AG04449 (cell line): Measurements from ENCODE around the gene BMPR1B.

ENCODE experiments used
- CTCF ChIA-PET: fragments of 350-600 bp; formaldehyde crosslinking; extraction: SDS; loops from one replicate; lab custom pipeline; 2021; ENCODE audit warnings: antibody characterized with exemption; lab: Yijun Ruan, JAX
- POLR2A ChIA-PET: fragments of 400-600, 350-600 bp; formaldehyde crosslinking; extraction: SDS; loops from one replicate; lab custom pipeline; 2020; ENCODE audit warnings: antibody characterized with exemption, inconsistent platforms; lab: Yijun Ruan, JAX
- DNase-seq: peaks from one replicate; pipeline ENCODE4 v3.0.0-alpha.2; 2010; ENCODE audit warnings: low read depth, low spot score
- H3K4me3 ChIP-seq: 2 replicates; pipeline ENCODE4 v1.5.1; 2011; ENCODE audit warnings: low read depth, mild to moderate bottlenecking, control low read depth, low read length
- TF ChIP-seq, protein P1 (sequence below): IDR thresholded peaks from one replicate; pipeline ENCODE4 v1.5.1; 2011; ENCODE audit warnings: mild to moderate bottlenecking, moderate library complexity, low read length, control low read depth, inconsistent platforms; ENCODE audit not compliant: insufficient read depth; ENCODE audit errors: missing control alignments

BMPR1B gene

DNA sequence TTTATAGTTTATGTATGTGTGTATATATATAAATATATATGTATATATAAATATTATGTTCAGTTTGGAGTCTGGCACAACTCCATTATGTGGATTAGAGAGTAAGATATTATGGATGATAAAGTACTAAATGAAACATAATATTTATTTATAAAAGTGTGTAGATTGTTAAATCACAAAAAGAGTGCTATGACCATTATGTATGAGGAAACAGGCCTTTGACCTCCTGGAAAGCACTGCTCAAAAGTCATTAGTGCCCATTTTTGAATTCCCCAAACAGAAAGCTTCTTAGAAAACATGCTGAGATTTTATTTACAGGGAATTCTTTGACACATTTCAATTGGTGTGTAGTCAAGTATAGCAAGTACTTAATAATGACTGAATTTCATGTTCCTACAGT lies 399.8 kb downstream of the BMPR1B start:
- ChIA-PET POLR2A (no interaction called here), CTCF (interaction anchor here (2.2 kb wide), 1 partner anchor 15 kb away, joined by 10 read pairs; no protein-coding TSS in a partner anchor)
- no peak for DNase-seq
- TF ChIP-seq, protein P1, sequence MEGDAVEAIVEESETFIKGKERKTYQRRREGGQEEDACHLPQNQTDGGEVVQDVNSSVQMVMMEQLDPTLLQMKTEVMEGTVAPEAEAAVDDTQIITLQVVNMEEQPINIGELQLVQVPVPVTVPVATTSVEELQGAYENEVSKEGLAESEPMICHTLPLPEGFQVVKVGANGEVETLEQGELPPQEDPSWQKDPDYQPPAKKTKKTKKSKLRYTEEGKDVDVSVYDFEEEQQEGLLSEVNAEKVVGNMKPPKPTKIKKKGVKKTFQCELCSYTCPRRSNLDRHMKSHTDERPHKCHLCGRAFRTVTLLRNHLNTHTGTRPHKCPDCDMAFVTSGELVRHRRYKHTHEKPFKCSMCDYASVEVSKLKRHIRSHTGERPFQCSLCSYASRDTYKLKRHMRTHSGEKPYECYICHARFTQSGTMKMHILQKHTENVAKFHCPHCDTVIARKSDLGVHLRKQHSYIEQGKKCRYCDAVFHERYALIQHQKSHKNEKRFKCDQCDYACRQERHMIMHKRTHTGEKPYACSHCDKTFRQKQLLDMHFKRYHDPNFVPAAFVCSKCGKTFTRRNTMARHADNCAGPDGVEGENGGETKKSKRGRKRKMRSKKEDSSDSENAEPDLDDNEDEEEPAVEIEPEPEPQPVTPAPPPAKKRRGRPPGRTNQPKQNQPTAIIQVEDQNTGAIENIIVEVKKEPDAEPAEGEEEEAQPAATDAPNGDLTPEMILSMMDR = no peak
- no peak overlapping the region for H3K4me3 ChIP-seq

DNA sequence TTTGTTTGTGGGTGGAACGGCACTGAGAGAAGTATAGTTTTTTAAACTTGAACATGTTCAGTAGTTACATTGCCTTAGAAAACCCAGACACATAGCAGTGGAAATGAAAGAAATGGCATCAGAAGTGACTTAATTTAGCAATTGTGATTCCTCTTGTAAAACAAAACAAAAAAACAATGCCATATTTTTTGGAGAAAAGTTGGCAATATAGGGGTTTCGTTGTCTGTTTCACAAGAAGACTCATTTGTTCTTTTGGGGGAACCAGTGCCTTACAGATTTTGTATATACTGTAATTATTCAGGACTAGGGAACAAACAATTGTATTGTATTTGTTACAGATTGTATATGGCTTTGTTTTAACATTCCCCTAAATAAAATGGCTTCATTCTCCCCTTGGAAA lies 400.3 kb downstream of the BMPR1B start:
- TF ChIP-seq, protein P1 = no peak
- DNase-seq = no peak
- POLR2A ChIA-PET = no interaction called here
- H3K4me3 ChIP-seq = no peak overlapping the region
- CTCF ChIA-PET = interaction anchor here (2.2 kb wide), 1 partner anchor 15 kb away, joined by 10 read pairs; no protein-coding TSS in a partner anchor

DNA sequence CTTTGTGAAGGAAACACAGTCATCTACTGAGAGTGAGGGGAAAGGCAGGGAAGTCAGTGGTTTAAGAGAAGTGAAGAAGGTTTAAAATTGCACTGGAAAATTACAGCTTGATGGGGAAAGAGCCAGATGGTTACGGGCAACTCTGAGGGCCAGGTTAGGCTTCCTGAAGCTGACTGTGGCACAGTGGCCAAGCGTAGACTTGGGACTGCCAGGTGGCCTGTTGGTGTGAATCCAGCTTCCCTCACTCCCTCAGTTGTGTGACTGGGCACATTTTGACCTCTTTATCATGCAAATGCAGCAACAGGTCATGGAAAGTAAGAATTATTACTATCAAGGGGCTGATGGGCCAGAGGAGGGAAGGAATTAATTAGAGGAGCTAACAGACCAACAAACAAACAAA lies 400.9 kb downstream of the BMPR1B start:
- H3K4me3 ChIP-seq = no peak overlapping the region
- no peak for DNase-seq
- POLR2A ChIA-PET = no interaction called here
- CTCF ChIA-PET = no interaction called here
- TF ChIP-seq, protein P1 = no peak

DNA sequence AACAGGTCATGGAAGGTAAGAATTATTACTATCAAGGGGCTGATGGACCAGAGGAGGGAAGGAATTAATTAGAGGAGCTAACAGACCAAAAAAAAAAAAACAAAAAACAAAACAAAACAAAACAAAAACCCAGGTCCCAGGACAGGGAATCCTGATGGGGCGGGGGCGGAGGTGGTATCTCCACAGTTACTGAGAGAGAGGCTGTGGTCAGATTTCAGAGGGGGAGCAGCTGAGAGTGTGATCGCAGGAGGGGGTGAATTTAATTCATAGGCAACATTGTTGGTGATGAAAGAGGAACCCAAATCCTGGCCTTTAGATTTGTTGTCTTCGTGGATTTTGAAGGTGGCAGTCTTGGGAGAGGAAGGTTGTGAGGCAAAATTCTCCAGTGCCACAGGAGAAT lies 401.6 kb downstream of the BMPR1B start:
- no peak overlapping the region for H3K4me3 ChIP-seq
- ChIA-PET CTCF (no interaction called here), POLR2A (no interaction called here)
- TF ChIP-seq, protein P1 = no peak
- no peak for DNase-seq

DNA sequence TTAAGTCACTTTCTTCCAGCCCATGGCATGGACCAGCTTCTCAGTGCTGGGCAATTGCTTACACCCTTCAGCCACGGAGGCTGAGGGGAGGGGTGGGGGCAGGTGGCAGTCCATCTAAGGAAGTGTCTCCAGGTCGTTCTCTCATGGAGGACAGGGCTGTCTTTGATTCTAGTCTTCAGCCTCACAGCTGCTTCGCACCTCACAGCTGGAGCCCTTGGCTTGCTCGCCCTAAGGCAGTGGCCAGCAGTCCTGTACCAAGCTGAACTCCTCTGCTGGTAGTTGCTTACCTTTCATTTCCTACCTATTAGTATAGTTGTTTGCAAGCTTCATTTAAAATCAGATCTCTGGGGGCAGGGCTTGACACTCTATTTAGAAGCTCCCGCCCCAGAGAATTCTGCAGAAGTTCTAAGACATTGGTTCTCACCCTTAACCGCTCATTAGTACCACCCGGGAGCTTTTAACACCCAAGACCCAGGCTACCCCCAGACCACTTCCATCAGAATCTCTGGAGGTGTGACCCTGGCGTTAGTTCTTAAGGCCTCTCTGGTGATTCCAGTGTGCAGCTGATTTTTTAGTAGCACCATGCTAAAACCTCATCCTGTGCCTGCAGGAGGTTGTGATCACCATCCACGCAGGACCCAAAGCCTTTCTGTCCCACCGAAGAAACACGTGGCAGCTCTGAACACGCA lies 404.2 kb downstream of the BMPR1B start:
- TF ChIP-seq, protein P1 = no peak
- ChIA-PET CTCF (no interaction called here), POLR2A (no interaction called here)
- H3K4me3 ChIP-seq = no peak overlapping the region
- no peak for DNase-seq

DNA sequence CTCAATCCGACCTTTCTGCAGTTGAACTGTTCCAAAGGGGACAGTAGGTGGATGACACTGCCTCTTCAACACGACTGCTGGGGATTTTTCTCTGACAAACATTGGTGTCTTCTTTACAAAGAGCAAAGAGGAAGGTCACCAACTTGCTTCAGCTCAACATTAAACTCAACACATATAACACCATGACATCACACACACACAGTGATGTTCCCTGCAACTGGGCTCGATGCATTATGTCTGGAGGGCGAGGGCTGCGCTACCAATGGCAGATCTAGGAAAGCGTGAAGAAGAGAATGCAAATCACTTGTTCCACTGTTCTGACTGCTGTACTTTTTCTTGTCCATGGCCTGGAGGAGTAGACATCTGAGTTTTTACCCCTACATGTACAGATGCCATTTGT lies 405.1 kb downstream of the BMPR1B start:
- POLR2A ChIA-PET = no interaction called here
- CTCF ChIA-PET = interaction anchor here (1.5 kb wide), 1 partner anchor 12 kb away, joined by 5 read pairs; no protein-coding TSS in a partner anchor
- H3K4me3 ChIP-seq = no peak overlapping the region
- DNase-seq = no peak
- TF ChIP-seq, protein P1 = no peak
